Measurements from ENCODE around the gene CCSER1. TPM values are rescaled to one million over a fixed set of nuclear protein-coding genes. Genes with fewer than 3 reads are reported as not detected.

The CCSER1 gene
- total and polyA plus RNA-seq, 2 experiments from 2014 or later, result 2.9 to 3.4 TPM

- no peak overlapping the region for H3K27ac Mint-ChIP-seq
- DNase-seq (ENCODE audit: low spot score), result no peak
- TF ChIP-seq CTCF (conservative IDR thresholded peaks at IDR 0.05; ENCODE audit: low read depth in 2 of 2) (no peak), ZNF462 (CRISPR knock-in tag; IDR thresholded peaks at IDR 0.05) (no peak), ETS1 (IDR thresholded peaks at IDR 0.05) (no peak), STAT1 (IDR thresholded peaks at IDR 0.05; ENCODE audit: unreplicated experiment) (no peak), EZH2phosphoT487 (IDR thresholded peaks at IDR 0.05; ENCODE audit: unreplicated experiment) (no peak)
Measured at GRCh38 chr4:90163872-90164271, 36.7 kb downstream of the CCSER1 start.

More at GRCh38 chr4:90163872-90164271, 36.7 kb downstream of the CCSER1 start:
- H3K9me3 Mint-ChIP-seq, result peaks cover 8% of the 10 kb centered on the region; the same call in 2 of the 3 replicates
- Histone ChIP-seq H4K20me1 (replicated peaks; ENCODE audit: insufficient read depth) (no peaks in the 10 kb centered on the region), H3K4me1 (ENCODE audit: insufficient read depth) (no peaks in the 10 kb centered on the region), H3F3A (replicated peaks; ENCODE audit: low read depth) (no peaks in the 10 kb centered on the region), H3K79me2 (replicated peaks; ENCODE audit: insufficient read depth) (no peaks in the 10 kb centered on the region), H3K4me3 (no peak overlapping the region), H3K27me3 (ENCODE audit: insufficient read depth) (no peaks in the 10 kb centered on the region), H3K27ac (ENCODE audit: low read depth) (no peak overlapping the region), H3K36me3 (ENCODE audit: insufficient read depth) (no peaks in the 10 kb centered on the region), H3K4me2 (no peak overlapping the region), H3K9me2 (ENCODE audit: insufficient read depth) (no peaks in the 10 kb centered on the region), H2AFZ (no peak overlapping the region)
- H3K4me3 Mint-ChIP-seq, result no peak overlapping the region
- no peaks in the 10 kb centered on the region for H3K27me3 Mint-ChIP-seq (ENCODE audit: insufficient read depth, low read depth, poor library complexity)
- H3K4me1 Mint-ChIP-seq, result no peaks in the 10 kb centered on the region; the same call in 2 of the 3 replicates
- H3K36me3 Mint-ChIP-seq (ENCODE audit: low read depth), result peaks cover 5% of the 10 kb centered on the region; the same call in 2 of the 3 replicates
- no peak for ATAC-seq
